Sigmoid colon (tissue), 7 donors: Measurements from ENCODE around the gene FBXO30. TPM values are rescaled to one million over a fixed set of nuclear protein-coding genes. Genes with fewer than 3 reads are reported as not detected.

Source experiments
- DNase-seq: peaks from one replicate; pipeline ENCODE4 v3.0.0-alpha.2; 2019
- H3K27ac ChIP-seq, 4 donors: fragments of 200-600 bp; sonication (generic); one replicate each; pipeline ENCODE4 v1.5.1; 2016 to 2019; ENCODE audit warnings: mild to moderate bottlenecking in 1 of 4
- H3K27me3 ChIP-seq, 3 donors: fragments of 200-600 bp; sonication (generic); one replicate each; pipeline ENCODE4 v1.5.1; 2019; ENCODE audit warnings: mild to moderate bottlenecking in 1 of 3
- H3K36me3 ChIP-seq, 4 donors: fragments of 200-600 bp; sonication (generic); one replicate each; pipeline ENCODE4 v1.5.1; 2016 to 2019
- H3K4me1 ChIP-seq, 4 donors: fragments of 200-600 bp; sonication (generic); one replicate each; pipeline ENCODE4 v1.5.1; 2017 to 2019
- H3K4me3 ChIP-seq, 4 donors: fragments of 200-600 bp; sonication (generic); one replicate each; pipeline ENCODE4 v1.5.1; 2017 to 2019; ENCODE audit warnings: mild to moderate bottlenecking in 2 of 4, moderate library complexity in 1 of 4
- H3K9me3 ChIP-seq, 4 donors: fragments of 200-600 bp in 3 of 4; sonication (generic) in 3 of 4; one replicate each; pipeline versions ENCODE4 v1.5.1 to v1.6.1; 2013 to 2019
- EP300 ChIP-seq, 4 donors: sonication (generic); formaldehyde crosslinking; IDR thresholded peaks; one replicate each; pipeline ENCODE4 v1.6.1; 2017; ENCODE audit warnings: antibody characterized with exemption in 4 of 4
- POLR2A ChIP-seq, 2 donors: fragments of 450-650 bp; IDR thresholded peaks; one replicate each; pipeline ENCODE4 v1.6.1; 2016; ENCODE audit warnings: antibody characterized with exemption in 2 of 2, mild to moderate bottlenecking in 2 of 2, moderate library complexity in 2 of 2
- POLR2AphosphoS5 ChIP-seq, 4 donors: sonication (generic); formaldehyde crosslinking; IDR thresholded peaks; one replicate each; pipeline ENCODE4 v1.6.1; 2017; ENCODE audit warnings: antibody characterized with exemption in 4 of 4
- WGBS, 2 donors: extraction: QIAGEN DNeasy Blood & Tissue Kit; methylation state at CpG; one replicate each; pipeline ENCODE4 v1.1.7; 2013; 5-methylcytosine and 5-hydroxymethylcytosine counted together
- intact Hi-C: fragments of 100-400 bp; cut with DNase I; formaldehyde crosslinking; loops from one replicate; pipeline ENCODE4 v1.15.1; 2023
- polyA plus RNA-seq, 3 donors: library from polyadenylated mRNA; stranded (reverse); fragments of 200-250 nt; gene quantifications; one replicate each; pipeline ENCODE4 v1.2.3, GENCODE V29; 2013
- total RNA-seq, 4 donors: library from RNA; depleted of rRNA; stranded (reverse); fragments of >200 nt; gene quantifications; one replicate each; pipeline ENCODE4 v1.1.0, GENCODE V29; 2016
- TF ChIP-seq, protein P1 (sequence below), 4 experiments: fragments of 450-650 bp in 3 of 4; fragments of 200-600 bp in 1 of 4; IDR thresholded peaks; one replicate each; pipeline ENCODE4 v1.5.1; 2016 to 2019; ENCODE audit warnings: antibody characterized with exemption in 4 of 4, mild to moderate bottlenecking in 3 of 4, moderate library complexity in 2 of 4
- donor health status: healthy with polysubstance abuse.
- donor health status: Bipolar disorder and iron deficiency.
- donor health status: healthy.

FBXO30 gene
- total and polyA plus RNA-seq, 7 donors: 2.3 to 53.9 (median 37.9) TPM

- TF ChIP-seq EP300 (IDR thresholded peaks at IDR 0.05): peak in 1 of 4 donors; percentile 16
- TF ChIP-seq POLR2AphosphoS5 (IDR thresholded peaks at IDR 0.05): peak in 1 of 4 donors; percentile 10
- no peak for TF ChIP-seq POLR2A (IDR thresholded peaks at IDR 0.05)
- TF ChIP-seq, protein P1, sequence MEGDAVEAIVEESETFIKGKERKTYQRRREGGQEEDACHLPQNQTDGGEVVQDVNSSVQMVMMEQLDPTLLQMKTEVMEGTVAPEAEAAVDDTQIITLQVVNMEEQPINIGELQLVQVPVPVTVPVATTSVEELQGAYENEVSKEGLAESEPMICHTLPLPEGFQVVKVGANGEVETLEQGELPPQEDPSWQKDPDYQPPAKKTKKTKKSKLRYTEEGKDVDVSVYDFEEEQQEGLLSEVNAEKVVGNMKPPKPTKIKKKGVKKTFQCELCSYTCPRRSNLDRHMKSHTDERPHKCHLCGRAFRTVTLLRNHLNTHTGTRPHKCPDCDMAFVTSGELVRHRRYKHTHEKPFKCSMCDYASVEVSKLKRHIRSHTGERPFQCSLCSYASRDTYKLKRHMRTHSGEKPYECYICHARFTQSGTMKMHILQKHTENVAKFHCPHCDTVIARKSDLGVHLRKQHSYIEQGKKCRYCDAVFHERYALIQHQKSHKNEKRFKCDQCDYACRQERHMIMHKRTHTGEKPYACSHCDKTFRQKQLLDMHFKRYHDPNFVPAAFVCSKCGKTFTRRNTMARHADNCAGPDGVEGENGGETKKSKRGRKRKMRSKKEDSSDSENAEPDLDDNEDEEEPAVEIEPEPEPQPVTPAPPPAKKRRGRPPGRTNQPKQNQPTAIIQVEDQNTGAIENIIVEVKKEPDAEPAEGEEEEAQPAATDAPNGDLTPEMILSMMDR (IDR thresholded peaks at IDR 0.05): no peak
- H3K27me3 ChIP-seq: no peaks in the 10 kb centered on the region
- WGBS, 2 donors: 82 to 89% methylated on average over 2 of the region's 2 CpGs
- H3K4me3 ChIP-seq: no peak overlapping the region
- DNase-seq: no peak
- H3K9me3 ChIP-seq: no peaks in the 10 kb centered on the region
- H3K4me1 ChIP-seq: peaks cover 0 to 69% (median 15%) of the 10 kb centered on the region in 4 donors
- H3K36me3 ChIP-seq: peaks cover 0 to 17% (median 0%) of the 10 kb centered on the region in 4 donors
- peak overlapping the region; percentile 57 to 70 (median 68) for H3K27ac ChIP-seq
- intact Hi-C loops: no loop called here
These were observed 16.1 kb downstream of the FBXO30 start for GRCh38 chr6:145798530-145798929.

GRCh38 chr6:145789443-145789842 lies 25.2 kb downstream of the FBXO30 start:
- Histone ChIP-seq H3K36me3 (peaks cover 0 to 23% (median 0%) of the 10 kb centered on the region in 4 donors), H3K4me3 (no peak overlapping the region), H3K4me1 (no peaks in the 10 kb centered on the region), H3K27ac (no peak overlapping the region), H3K27me3 (no peaks in the 10 kb centered on the region), H3K9me3 (no peaks in the 10 kb centered on the region)
- WGBS, 2 donors: 92 to 93% methylated on average over 3 of the region's 3 CpGs
- no peak for DNase-seq
- intact Hi-C loops: no loop called here
- no peak for TF ChIP-seq POLR2A (IDR thresholded peaks at IDR 0.05)
- TF ChIP-seq, protein P1 (IDR thresholded peaks at IDR 0.05): no peak
- TF ChIP-seq EP300 (IDR thresholded peaks at IDR 0.05): no peak
- no peak for TF ChIP-seq POLR2AphosphoS5 (IDR thresholded peaks at IDR 0.05)

DNA sequence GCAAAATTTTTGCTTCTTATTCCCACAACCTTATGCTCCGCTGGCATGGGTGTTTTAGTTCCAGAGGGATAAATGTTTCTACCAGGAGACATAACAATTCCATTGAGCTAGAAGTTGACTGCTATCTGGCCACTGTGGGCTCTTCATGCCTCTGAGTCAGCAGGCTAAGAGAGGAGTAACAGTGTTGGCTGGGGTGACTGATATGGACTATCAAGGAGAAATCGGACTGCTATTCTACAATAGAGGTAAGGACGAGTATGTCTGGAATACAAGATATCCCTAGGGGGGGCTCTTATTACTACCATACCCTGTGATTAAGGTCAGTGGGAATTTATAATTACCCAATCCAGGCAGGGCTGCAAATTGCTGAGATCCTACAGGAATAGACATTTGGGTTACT lies 26.9 kb downstream of the FBXO30 start:
- intact Hi-C loops: no loop called here
- H3K4me1 ChIP-seq: no peaks in the 10 kb centered on the region
- H3K4me3 ChIP-seq: no peak overlapping the region
- peaks cover 0 to 18% (median 0%) of the 10 kb centered on the region in 4 donors for H3K36me3 ChIP-seq
- no peaks in the 10 kb centered on the region for H3K9me3 ChIP-seq
- H3K27me3 ChIP-seq: no peaks in the 10 kb centered on the region
- 96 to 97% methylated on average over 3 of the region's 3 CpGs for WGBS, 2 donors
- no peak for DNase-seq
- H3K27ac ChIP-seq: no peak overlapping the region
- TF ChIP-seq POLR2A (IDR thresholded peaks at IDR 0.05) (no peak), EP300 (IDR thresholded peaks at IDR 0.05) (no peak), POLR2AphosphoS5 (IDR thresholded peaks at IDR 0.05) (no peak)
- TF ChIP-seq, protein P1 (IDR thresholded peaks at IDR 0.05): no peak

DNA sequence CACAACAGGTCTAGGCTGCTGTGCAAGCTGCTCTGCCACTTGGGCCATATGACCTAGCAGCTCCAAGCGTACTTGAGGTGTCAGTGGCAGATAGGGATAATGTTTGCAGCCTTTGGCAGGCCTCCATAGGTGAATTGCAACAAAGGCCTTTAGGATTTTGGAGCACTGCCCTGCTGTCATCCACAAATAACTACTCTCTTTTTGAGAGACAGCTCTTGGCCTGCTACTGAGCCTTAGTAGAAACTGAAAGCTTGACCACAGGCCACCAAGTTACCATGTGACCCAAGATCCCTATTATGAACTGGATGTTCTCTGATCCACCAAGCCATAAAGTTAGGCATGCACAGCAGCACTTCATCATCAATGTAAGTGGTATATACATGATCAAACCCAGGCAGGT lies 29.9 kb downstream of the FBXO30 start:
- H3K27me3 ChIP-seq: no peaks in the 10 kb centered on the region
- no peak overlapping the region for H3K4me3 ChIP-seq
- no peaks in the 10 kb centered on the region for H3K9me3 ChIP-seq
- H3K4me1 ChIP-seq: no peaks in the 10 kb centered on the region
- TF ChIP-seq, protein P1 (IDR thresholded peaks at IDR 0.05): no peak
- TF ChIP-seq POLR2AphosphoS5 (IDR thresholded peaks at IDR 0.05) (no peak), POLR2A (IDR thresholded peaks at IDR 0.05) (no peak), EP300 (IDR thresholded peaks at IDR 0.05) (no peak)
- WGBS, 2 donors: 88 to 97% methylated on average over 1 of the region's 1 CpG
- DNase-seq: no peak
- H3K27ac ChIP-seq: no peak overlapping the region
- intact Hi-C loops: no loop called here
- H3K36me3 ChIP-seq: peaks cover 0 to 21% (median 0%) of the 10 kb centered on the region in 4 donors

- H3K9me3 ChIP-seq: no peaks in the 10 kb centered on the region
- no peaks in the 10 kb centered on the region for H3K27me3 ChIP-seq
- peaks cover 0 to 21% (median 0%) of the 10 kb centered on the region in 4 donors for H3K36me3 ChIP-seq
- intact Hi-C loops: no loop called here
- no peaks in the 10 kb centered on the region for H3K4me1 ChIP-seq
- DNase-seq: no peak
- no peak overlapping the region for H3K27ac ChIP-seq
- WGBS, 2 donors: 69 to 90% methylated on average over 5 of the region's 5 CpGs
- no peak overlapping the region for H3K4me3 ChIP-seq
- TF ChIP-seq POLR2AphosphoS5 (IDR thresholded peaks at IDR 0.05): no peak
- TF ChIP-seq, protein P1 (IDR thresholded peaks at IDR 0.05): no peak
- no peak for TF ChIP-seq POLR2A (IDR thresholded peaks at IDR 0.05)
- TF ChIP-seq EP300 (IDR thresholded peaks at IDR 0.05): no peak
These were observed 30.8 kb downstream of the FBXO30 start for GRCh38 chr6:145783796-145784195.
